MM.1S (cell line): Measurements from ENCODE around the gene RNFT2.
A peak's percentile ranks its signal among the peaks of the same experiment; 100 is the strongest.

Experiments used
- DNase-seq: peaks from one replicate; pipeline ENCODE4 v3.0.0-alpha.2; 2015
- H2AFZ ChIP-seq: fragments of 300-600 bp; sonication (generic); 2 replicates; pipeline ENCODE4 v1.6.0; 2016; ENCODE audit warnings: antibody characterized with exemption, low read length
- H3F3A ChIP-seq: fragments of 300-600 bp; sonication (generic); 2 replicates; pipeline ENCODE4 v1.6.1; 2016; ENCODE audit warnings: mild to moderate bottlenecking, antibody characterized with exemption, low read length, moderate library complexity, mixed read lengths; ENCODE audit not compliant: insufficient read depth
- H3K27ac ChIP-seq: fragments of 300-600 bp; sonication (generic); 2 replicates; pipeline ENCODE4 v1.5.1; 2016; ENCODE audit warnings: mild to moderate bottlenecking, low read length
- H3K27me3 ChIP-seq: fragments of 300-600 bp; sonication (generic); replicated peaks from 2 replicates; pipeline ENCODE4 v1.6.0; 2016; ENCODE audit warnings: low read length; ENCODE audit not compliant: insufficient read depth
- H3K36me3 ChIP-seq: fragments of 300-600 bp; sonication (generic); replicated peaks from 2 replicates; pipeline ENCODE4 v1.6.1; 2016; ENCODE audit warnings: mild to moderate bottlenecking, low read length, mixed read lengths; ENCODE audit not compliant: insufficient read depth
- H3K4me1 ChIP-seq: fragments of 300-600 bp; sonication (generic); 2 replicates; pipeline ENCODE4 v1.6.1; 2016; ENCODE audit warnings: low read length, mixed read lengths
- H3K4me2 ChIP-seq: fragments of 300-600 bp; sonication (generic); 2 replicates; pipeline ENCODE4 v1.6.0; 2016; ENCODE audit warnings: low read depth, low read length
- H3K4me3 ChIP-seq: fragments of 300-600 bp; sonication (generic); 2 replicates; pipeline ENCODE4 v1.5.1; 2016; ENCODE audit warnings: low read length, mixed read lengths
- H3K79me2 ChIP-seq: fragments of 300-600 bp; sonication (generic); 2 replicates; pipeline ENCODE4 v1.6.1; 2016; ENCODE audit warnings: mixed run types, low read length, mixed read lengths
- H3K9ac ChIP-seq: fragments of 300-600 bp; sonication (generic); 2 replicates; pipeline ENCODE4 v1.6.1; 2016; ENCODE audit warnings: low read length, mixed read lengths
- H3K9me2 ChIP-seq: fragments of 300-600 bp; sonication (generic); replicated peaks from 2 replicates; pipeline ENCODE4 v1.6.1; 2016; ENCODE audit warnings: mild to moderate bottlenecking, low read length, mixed read lengths; ENCODE audit not compliant: insufficient read depth
- H3K9me3 ChIP-seq: fragments of 300-600 bp; sonication (generic); replicated peaks from 2 replicates; pipeline ENCODE4 v1.6.1; 2016; ENCODE audit warnings: mild to moderate bottlenecking, low read length, mixed read lengths; ENCODE audit not compliant: insufficient read depth
- H4K20me1 ChIP-seq: fragments of 300-600 bp; sonication (generic); 2 replicates; pipeline ENCODE4 v1.6.1; 2016; ENCODE audit warnings: mild to moderate bottlenecking, low read length, moderate library complexity, mixed read lengths; ENCODE audit not compliant: insufficient read depth
- CTCF ChIP-seq: fragments of 300-600 bp; sonication (generic); IDR thresholded peaks from 2 replicates; pipeline ENCODE4 v1.5.1; 2016; ENCODE audit warnings: antibody characterized with exemption, low read length, mixed read lengths
- EZH2 ChIP-seq: fragments of 300-600 bp; sonication (generic); optimal IDR thresholded peaks from 2 replicates; pipeline ENCODE3; 2017; ENCODE audit warnings: low read depth, mild to moderate bottlenecking, antibody characterized with exemption, low read length, mixed read lengths
- EZH2phosphoT487 ChIP-seq: fragments of 300-600 bp; sonication (generic); IDR thresholded peaks from 2 replicates; pipeline ENCODE4 v1.6.1; 2018; ENCODE audit warnings: antibody characterized with exemption, low read length

RNFT2 gene

GRCh38 chr12:116737774-116738657 lies at the start of gene RNFT2, which contains the start of gene SPRING1:
RNFT2 (plus strand) TSS chr12:116738315; CDS start chr12:116740498, 2,183 bp downstream.
SPRING1 (minus strand) TSS chr12:116738069; CDS start chr12:116737900, 169 bp downstream.
- Histone ChIP-seq H3K27me3 (no peaks in the 10 kb centered on the region), H3K9me3 (no peaks in the 10 kb centered on the region), H3K9me2 (no peaks in the 10 kb centered on the region), H3K4me1 (peaks cover 8% of the 10 kb centered on the region; the same call in 1 of the 2 replicates), H3K79me2 (peaks cover 30% of the 10 kb centered on the region), H3K36me3 (no peaks in the 10 kb centered on the region), H3F3A (no peaks in the 10 kb centered on the region), H3K4me2 (peak within 1 kb of the TSS; percentile 68), H3K9ac (peak within 1 kb of the TSS; percentile 65), H3K27ac (peak within 1 kb of the TSS; percentile 29; the same call in 1 of the 2 replicates), H2AFZ (peak within 1 kb of the TSS; percentile 74), H4K20me1 (no peaks in the 10 kb centered on the region), H3K4me3 (peak within 1 kb of the TSS; percentile 80)
- no peak for TF ChIP-seq EZH2
- TF ChIP-seq CTCF, result peak; percentile 19; the same call in 1 of the 2 replicates
- DNase-seq, result peak; percentile 94

- Histone ChIP-seq H3K79me2 (no peaks in the 10 kb centered on the region), H3K36me3 (no peaks in the 10 kb centered on the region), H3K27me3 (no peaks in the 10 kb centered on the region), H2AFZ (no peak overlapping the region), H3K4me3 (no peak overlapping the region), H3K4me1 (no peaks in the 10 kb centered on the region), H3K9me2 (no peaks in the 10 kb centered on the region), H3F3A (no peaks in the 10 kb centered on the region), H3K4me2 (no peak overlapping the region), H3K9me3 (no peaks in the 10 kb centered on the region), H3K9ac (no peak overlapping the region), H3K27ac (no peak overlapping the region), H4K20me1 (no peaks in the 10 kb centered on the region)
- no peak for DNase-seq
- TF ChIP-seq EZH2 (no peak), CTCF (no peak), EZH2phosphoT487 (no peak)
These were observed 48.6 kb upstream of the RNFT2 start for GRCh38 chr12:116689521-116689920.

GRCh38 chr12:116689979-116690744 lies 48.0 kb upstream of the RNFT2 start:
- H2AFZ ChIP-seq, result no peak overlapping the region
- H3K4me1 ChIP-seq, result no peaks in the 10 kb centered on the region
- no peaks in the 10 kb centered on the region for H3K9me3 ChIP-seq
- H3K27me3 ChIP-seq, result no peaks in the 10 kb centered on the region
- H3K27ac ChIP-seq, result no peak overlapping the region
- no peaks in the 10 kb centered on the region for H3K79me2 ChIP-seq
- TF ChIP-seq CTCF (no peak), EZH2 (no peak), EZH2phosphoT487 (no peak)
- no peak overlapping the region for H3K4me2 ChIP-seq
- H3F3A ChIP-seq, result no peaks in the 10 kb centered on the region
- H3K9me2 ChIP-seq, result no peaks in the 10 kb centered on the region
- no peak for DNase-seq
- no peaks in the 10 kb centered on the region for H4K20me1 ChIP-seq
- no peak overlapping the region for H3K4me3 ChIP-seq
- no peaks in the 10 kb centered on the region for H3K36me3 ChIP-seq
- H3K9ac ChIP-seq, result no peak overlapping the region
